HG03108 (cell line): ENCODE results near the gene FAXDC2.

Source experiments
- ATAC-seq: cut with Tn5 transposase; IDR thresholded peaks from one replicate; pipeline ENCODE4 v1.9.1; 2021; ENCODE audit warnings: moderate library complexity; ENCODE audit not compliant: unreplicated experiment

Gene FAXDC2

DNA sequence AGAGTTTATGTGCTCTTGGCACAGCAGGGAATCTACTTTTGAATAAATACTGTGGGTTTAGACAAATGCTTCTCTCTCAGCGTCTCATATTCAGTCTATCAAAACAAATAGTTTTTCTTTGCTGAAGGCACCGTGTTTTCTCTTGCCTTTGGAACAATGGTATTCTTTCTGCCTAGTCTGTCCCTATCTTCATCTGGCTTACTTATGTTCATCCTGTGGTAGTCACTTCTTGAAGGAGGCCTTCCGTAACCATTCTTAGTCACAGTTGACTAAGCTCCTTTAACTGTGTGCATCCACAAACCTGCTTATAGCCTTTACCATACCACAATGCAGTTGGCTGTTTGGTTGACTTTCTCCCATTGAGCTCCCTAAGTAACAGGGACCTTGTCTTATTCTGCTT, 49.3 kb downstream of the FAXDC2 start:
- no peak for ATAC-seq

DNA sequence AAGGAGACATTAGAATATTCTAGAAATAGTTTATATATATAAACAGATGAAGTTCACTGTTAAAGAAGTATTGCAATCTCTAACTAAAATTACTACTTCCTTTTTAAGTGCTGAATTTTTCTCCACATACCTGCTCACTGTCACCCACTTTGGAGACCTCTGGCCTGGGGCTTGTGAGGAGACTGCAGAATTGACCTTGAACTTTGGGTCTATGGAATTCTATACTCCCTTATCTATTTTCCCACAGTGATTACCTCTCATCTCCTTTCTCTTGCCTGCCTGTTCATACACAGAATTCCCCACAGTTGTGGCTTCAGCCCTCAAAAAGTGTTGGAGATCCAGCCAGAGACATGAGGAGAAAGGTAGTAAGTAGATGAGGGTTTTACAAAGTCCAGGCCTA, 49.8 kb downstream of the FAXDC2 start:
- ATAC-seq, result no peak

DNA sequence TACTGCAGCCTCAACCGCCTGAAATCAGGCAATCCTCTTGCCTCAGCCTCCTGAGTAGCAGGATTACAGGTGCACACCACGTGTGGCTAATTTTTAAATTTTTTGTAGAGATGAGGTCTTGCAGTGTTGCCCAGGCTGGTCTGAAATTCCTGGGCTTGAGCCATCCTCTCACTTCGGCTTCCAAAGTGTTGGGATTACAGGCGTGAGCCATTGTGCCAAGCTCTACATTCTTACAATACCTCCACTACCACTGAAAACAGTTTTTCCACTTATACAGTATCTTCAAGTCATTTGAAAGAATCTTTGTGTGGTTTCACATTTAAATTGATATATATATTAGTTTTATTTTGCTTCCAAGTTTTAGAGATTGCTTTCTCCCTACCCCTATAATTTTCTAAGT, 52.6 kb downstream of the FAXDC2 start:
- ATAC-seq, result no peak

DNA sequence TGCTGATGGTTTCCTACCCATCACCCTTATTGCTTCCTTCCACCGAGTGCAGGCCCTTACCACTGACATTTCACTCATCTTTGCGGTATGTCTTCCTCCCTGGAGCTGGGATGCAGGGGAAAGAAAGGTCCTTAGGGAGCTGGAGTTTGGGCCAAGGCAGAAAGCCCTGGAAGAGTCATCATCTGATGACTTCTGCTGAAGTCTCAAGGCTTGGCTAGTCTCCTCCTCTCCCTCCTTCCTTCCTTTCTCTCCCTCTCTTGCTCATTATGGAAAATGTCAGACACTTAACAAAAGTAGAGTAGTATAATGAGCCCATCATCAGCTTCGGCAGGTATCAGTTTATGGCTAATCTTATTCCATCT, 55.2 kb downstream of the FAXDC2 start:
- no peak for ATAC-seq

DNA sequence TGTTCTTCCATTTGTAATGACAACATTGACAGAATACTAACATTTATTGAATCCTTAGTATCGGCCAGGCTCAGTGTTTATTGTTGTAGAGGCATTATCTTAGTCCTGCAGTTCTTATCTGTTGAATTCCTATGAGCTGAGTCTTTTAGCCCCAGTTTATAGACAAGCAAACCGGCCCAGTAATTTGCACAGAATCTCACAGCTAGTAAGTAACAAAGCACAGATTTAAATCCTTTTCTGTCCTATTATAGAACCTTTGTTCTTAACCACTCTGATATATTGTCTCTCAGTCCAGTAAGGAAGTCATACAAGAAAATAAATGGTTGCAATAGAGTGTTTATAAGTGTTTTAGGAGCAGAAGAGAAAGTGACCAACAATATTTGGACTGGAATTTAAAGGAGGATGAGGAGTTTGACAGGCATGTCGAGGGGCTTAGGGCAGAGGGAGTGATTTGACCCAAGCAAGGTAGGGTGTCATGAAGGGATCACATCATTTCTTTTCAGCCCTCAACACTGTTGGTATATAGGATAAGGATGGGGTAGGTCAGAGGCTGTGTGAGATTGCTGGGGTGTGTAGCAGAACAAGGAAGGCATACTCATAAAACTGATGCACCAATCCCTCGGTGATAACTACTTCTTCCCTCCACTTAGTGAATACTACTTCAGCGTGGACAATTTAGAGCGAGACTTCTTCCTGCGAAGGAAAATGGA, 55.7 kb downstream of the FAXDC2 start:
- no peak for ATAC-seq

DNA sequence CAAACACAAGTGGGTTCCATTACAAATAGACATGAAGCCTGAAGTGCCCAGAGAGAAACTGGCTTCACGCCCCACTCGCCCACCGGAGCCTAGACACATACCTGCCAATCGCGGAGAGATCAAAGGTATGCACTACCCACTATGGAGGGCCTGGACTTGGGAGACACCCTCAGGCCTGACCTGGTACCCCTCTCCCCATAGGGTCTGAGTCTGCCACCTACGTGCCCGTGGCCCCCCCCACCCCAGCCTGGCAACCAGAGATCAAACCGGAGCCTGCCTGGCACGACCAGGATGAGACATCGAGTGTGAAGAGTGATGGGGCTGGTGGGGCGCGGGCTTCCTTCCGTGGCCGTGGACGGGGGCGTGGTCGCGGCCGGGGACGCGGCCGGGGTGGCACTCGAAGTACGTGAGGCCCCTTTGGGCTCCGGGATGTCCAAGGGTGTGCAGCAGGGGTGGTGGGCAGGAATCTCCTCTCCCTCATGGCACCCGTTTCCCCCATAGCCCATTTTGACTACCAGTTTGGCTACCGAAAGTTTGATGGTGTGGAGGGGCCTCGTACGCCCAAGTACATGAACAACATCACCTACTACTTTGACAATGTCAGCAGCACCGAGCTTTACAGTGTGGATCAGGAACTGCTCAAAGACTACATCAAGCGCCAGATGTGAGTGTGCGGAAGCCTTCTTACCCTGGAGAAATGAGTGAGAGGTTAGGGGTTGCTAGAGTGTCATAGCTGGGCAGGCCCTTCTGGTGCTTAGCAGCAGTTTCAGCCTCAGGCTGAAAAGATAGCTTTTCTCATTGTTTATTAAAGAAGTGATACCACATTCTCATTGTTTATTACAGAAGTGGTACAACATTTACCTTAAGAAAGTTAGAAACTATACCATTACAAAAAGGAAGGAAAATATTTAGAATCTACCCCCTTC, 56.5 kb downstream of the FAXDC2 start:
- no peak for ATAC-seq

DNA sequence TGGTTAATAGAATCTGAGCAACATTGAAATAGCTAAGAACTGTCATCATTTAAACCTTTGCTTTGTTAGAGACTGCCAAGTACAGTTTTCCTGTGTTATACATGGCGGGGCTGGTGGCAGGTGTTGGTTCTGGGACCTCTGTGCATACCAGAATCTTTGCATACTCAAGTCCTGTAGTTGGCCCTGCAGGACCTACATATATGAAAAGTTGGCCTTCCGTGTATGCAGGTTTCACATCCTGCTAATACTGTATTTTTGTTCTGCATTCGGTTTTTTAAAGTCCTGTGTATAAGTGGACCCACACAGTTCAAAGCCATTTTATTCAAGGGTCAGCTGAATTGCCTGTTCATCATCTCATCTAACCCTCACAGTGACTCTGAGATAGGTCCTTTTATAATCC, 58.9 kb downstream of the FAXDC2 start:
- peak; percentile 58 for ATAC-seq

DNA sequence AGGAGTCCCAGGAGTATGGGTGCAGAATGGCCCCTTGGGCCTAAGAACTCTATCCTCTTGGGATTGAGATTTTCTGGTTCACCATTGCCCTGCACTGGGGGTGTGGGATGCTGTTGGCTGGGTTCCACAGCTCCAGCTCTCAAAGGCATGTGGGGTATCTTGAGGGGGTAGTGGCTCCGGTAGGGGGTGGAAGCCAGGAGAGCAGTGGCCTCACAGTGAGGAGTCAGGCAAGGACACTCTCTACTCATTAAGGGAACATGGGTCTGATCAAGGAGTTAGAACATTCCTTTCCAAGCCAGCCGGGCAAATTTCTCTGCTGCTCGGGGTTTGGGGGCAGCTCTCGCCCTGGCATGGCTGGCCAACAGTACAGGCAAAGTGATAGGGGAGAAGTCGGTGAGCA, 62.2 kb downstream of the FAXDC2 start:
- no peak for ATAC-seq

DNA sequence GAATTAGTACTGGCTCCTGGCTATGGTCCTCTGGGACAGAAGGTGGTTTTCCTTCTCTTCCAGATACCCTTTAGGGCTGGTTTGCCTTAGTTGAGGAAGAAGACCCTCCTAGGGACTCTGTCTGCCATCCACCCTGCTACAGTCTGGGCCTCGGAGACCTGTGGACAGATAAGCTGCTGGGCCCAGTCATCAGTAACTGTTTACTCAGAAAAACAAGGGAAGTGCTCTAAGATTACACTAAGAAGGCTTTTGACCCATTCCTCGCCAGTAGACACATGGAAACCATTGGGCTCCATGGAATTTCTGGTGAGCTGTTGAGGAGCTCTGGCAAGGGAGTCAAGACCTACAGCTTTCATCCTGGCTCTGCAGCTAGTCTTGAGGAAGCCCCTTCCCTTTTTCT, 64.0 kb downstream of the FAXDC2 start:
- ATAC-seq, result no peak

DNA sequence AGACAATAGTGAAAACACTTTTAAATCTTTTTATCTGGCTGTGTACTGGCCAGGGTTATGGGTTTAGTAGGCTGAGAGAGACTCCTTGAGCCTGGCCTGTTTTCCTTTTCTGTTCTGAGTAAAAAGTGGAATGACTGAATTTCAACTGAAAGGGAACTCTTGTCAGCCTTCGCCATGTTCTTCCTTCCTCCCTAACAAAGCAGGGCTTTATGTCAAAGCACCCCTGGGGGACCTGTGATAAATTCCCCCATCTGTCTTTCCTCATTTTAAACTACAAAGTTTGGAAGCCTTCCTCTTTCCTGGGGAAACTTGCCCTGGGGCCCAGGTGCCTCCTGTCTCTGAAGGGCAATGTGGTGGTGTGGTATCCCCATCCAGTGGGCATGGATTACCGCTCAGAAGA, 65.5 kb downstream of the FAXDC2 start:
- ATAC-seq, result no peak

DNA sequence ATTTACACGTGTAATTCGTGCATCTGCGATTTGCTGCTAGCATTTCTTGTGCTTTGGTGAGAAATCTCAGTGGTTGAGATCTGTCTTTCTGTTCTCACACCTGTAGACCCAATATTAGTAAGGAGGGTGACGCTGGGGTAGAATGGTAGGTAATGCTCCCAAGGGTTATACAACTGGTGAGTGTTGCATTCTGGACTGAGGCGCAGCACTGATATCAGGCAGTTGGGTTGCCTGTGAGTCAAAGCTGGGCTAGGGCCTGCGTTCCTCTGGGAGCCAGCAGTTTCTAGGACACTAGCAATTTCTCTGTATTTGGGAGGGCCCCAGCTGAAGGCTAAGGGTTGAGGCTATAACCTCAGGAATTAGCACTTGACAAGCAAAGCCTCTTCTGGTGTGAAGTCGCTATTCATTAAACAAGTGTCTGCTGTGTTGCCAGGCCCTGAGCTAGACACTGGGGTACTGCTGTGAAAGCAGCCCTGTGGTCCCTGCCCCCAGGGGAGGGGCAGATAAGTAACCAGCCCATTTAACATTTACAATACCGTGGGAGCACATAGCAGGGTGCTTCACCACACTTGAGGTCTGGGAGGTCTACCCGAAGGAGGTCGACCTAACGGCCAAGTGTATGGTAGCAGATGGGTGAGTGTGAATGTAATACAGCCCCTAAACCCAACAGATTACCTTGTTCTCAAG, 66.5 kb downstream of the FAXDC2 start:
- no peak for ATAC-seq

DNA sequence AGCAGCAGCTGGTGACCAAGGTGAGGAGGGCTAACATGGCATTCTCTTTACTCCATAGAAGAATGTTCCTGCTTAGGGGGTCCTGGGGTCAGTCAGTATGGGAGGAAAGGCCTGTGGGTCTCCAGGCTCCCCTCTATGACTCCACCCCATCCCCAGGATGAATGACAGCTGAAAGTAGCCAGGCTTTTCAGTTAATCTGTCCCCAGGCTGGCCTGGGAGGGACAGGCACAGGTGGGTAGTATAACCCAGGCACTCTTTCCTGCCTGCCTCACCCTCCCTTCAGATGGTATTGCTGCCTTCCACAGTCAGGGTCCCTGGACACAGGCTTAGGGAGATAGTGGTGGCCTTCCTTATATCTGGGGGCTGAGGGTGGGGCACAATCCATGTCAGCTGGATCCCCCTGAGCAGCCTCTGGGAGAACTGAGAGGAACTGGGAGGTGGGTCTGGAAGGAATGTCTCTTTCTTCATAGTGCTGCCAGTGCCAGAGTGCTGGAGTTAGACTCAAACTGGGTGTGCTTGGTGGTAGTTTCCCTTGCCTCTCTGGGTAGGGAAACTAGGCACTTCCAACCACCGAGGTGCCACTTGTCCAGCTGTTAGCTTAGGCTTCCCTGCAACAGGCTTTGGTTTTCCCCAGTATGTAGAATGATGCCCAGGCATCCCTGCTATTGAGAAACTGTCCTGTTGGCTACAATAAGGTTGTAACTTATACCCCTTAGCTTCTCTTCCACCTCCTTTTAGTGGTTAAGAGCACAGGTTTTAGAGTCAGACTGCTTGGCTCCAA, 67.4 kb downstream of the FAXDC2 start:
- no peak for ATAC-seq

DNA sequence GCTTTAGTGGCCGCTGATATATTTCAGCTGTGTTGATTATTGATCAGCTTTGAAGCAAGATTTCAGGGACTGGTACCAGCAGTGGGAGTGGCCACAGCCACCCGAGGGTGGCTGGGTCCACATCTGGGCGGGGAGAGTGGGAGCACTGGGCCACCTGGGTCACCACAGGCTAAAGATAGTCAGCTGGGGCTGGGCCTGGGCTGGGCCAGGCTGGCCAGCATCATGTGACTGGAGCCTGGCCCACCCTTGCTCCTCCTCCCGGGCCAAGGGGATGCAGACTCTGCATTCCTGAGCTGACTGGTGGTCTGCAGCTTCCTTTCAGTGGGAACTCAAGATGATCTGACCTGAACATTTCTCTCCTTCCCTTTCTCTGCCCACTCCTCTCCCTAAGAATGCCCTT, 68.1 kb downstream of the FAXDC2 start:
- ATAC-seq, result no peak

DNA sequence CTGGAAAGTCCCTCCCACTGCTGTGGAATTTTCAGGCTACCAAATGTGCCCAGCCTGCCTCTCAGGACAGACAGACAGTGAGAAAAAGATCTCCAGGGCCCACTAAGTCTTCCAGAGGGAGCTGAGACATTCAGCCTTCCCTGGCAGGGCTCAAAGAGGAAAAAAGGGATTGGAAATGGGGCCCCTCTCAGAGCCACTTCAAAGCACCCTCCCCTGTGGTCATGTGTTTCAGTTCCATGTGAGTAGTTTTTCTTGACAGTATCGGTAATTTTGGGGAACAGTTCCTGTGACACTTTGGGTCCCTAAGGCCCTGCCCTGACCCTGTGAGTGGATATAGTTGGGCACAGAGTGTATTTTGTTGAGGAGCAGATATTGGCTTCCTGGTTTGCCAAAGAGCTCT, 70.3 kb downstream of the FAXDC2 start:
- ATAC-seq, result no peak

DNA sequence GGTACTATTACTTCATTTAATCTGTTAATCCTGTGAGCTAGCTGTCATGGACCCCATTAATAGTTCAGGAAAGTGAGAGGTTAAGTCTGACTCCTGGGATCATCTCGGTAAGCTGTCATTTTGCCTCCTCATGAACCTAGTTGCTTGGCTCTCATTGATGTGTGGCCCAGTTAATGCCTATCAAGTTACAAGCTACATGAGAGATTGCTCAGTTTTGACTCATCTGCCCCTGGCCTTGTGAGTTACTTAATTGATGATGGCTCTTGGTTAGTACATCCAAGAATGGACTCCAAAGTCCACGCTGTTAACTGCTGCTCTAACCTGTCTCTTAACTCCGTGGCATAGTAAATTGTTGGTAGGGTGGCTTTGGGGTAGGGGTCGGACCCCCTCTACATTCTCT, 71.3 kb downstream of the FAXDC2 start:
- ATAC-seq, result no peak

DNA sequence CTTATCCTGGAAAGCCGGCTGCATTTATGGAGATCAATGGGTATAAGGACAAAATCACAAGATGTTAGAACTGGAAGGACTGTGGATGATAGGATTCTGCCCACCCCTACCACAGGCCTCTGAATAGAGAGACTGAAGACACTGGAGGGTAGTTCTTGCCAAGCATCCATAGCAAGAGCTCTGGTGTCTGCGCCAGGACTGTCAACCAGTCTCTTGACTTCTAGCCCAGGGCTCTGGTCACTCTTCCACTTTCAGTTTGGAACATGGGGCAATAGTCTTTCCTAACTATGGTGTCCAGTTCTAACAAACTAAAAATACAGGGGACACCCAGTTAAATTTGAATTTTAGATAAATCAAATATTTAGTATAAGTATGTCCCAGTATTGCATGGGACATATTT, 71.9 kb downstream of the FAXDC2 start:
- no peak for ATAC-seq

DNA sequence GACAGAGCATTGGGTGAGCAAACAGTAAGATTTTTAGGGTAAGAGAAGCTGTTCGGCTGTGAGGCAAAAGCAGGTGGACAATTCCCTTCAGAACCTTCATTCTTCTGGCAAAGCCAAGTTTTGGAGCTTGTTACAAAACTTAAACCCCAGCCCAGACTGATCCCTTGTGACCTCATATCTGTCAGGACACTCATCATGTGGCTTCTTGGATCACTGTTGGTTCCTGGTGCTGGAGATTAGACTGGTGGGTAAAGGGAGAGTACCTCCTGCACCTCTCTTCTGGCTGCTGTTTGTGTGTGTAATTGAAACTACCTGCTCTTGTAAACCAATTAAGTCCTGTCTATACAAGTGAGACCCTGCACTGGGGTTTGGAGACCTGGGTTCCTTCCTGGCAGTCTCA, 74.2 kb downstream of the FAXDC2 start:
- ATAC-seq, result no peak

DNA sequence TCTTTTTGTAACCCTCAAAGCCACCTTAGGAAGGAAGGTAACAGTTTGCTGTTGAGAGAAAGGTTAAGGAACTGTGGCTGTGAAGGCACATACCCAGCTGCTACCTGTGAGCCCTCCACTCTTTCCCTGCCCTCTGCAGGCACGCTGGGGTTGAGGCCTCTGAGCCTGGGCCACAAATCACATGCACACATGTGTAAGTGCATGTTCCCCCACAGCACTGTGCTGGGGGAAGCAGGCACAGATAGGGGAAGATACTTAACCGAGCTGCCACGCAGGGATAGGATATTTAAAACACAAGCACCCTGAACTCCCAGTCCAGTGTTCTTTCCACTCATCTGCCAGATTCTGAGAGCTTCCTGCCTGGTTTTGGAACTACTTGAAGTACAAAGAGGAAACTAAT, 77.1 kb downstream of the FAXDC2 start:
- ATAC-seq, result no peak

DNA sequence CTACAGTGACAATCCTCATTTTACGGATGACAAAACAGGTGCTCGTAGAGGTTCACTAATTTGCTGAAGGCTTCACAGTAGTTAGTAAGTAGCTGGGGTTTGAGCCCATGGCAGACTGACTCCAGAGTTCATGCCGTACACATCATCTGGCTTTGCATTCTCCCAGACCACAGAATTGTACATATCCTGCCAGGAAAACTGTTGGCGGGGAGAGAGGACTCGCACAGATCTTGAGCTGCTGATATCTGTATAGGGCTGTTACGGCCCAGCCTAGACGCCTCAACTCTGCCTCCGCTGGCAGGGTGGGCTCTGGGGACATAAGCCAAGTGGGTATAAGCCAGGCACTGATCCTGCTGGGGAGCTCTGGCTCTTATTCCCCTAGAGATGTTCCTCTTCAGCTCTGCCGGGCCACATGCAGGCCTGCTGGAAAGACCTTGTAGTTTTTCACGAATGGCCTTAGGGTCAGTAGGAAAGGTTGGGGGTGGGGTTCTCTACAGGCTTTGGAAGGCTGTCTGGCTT, 79.0 kb downstream of the FAXDC2 start:
- no peak for ATAC-seq

DNA sequence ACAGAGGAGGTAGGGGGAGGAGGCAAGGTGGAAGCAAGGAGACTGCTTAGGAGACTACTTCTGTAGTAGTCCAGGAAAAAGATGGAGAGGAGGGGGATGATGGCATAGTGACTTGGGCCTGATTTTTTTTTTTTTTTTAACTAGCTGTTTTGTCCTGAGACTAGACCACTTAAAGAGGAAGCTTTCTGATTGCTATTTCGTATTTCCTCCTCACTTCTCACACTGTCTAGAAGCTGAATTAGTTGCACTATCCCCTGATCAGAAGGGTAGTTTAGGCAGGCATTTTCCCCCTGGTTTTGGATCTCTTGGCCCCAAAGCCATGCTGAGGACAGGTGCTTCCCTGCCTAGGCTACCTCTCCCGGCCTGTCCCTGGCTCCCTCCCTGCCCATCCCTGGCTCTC, 80.3 kb downstream of the FAXDC2 start:
- ATAC-seq, result no peak
